Epidermal melanocyte (primary cell): ENCODE data around the gene DDN.
A peak's percentile ranks its signal among the peaks of the same experiment; 100 is the strongest.

Experiments used
- DNase-seq: peaks from one replicate; pipeline ENCODE4 v3.0.0; 2011; ENCODE audit warnings: low spot score; ENCODE audit not compliant: insufficient read length

Gene DDN

DNA sequence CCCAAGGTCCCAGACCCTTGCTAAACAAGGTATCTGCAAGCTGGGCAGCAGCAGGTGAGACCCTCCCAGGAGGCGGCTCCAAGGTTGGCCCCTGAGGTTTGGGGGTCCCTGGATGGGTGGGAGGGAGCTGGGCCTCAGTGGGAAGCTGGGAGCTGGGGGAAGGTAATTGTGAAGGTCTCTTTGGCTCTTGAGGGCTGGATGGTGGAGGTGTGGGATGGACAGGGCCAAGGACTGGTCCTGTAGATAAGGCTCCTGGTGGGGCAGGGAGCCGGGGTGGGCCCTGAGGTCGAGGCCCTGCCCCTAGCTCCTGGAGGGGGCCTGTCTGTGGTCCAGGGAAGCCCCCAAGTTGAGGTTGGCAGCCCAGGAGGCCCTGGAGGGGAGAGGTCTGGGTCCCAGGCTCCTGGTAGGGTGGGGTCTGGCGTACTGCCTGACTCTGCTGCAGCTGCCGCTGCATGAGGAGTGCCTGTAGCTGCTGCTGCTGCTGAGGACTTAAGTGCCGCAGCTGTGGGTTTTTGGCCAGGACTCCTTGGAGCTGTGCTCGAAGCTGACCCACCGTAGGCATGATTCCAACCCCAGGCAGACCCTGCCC is 32.5 kb upstream of the DDN start:
- DNase-seq, result no peak

DNA sequence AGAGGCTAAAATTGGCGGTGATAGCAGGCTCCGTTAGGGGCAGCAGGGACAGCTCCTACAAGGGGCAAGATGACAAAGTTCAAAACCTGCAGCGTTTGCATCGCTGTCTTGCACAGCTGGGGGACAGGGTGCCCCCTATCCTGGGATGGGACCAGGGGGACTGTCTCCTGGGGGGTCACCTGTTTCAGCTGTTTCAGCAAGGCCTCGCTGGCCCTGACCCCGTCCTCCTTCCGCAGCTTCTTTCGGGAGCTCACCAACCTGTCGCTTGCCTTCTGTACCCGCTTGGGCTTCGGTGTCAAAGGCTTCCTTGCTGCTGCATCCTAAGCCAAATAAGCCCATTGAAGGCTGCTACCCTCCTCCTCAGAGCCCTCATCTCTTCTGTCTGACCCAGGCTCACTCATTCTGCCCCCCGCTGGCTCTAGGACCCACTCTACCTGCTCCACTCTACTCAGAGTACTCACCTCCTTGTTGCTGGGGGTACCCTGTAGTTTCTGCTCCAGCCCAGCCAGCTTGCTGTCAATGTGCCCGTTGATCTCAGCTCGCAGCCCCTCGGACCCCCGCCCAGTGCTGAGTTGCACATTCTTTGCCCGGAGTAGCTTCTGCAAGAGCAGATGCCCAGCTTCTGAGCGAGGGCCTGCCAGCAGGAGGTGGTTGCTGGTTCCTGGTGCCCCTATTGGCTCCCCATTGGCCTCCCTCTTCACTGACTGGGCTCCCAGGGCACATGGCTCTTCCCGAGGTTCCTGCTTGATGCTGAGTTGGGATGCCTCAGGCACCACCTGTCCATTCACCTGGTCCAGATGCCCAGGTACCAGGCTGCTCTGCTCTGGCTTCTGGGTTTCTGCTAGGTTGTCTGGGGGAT is 31.8 kb upstream of the DDN start:
- DNase-seq, result no peak

DNA sequence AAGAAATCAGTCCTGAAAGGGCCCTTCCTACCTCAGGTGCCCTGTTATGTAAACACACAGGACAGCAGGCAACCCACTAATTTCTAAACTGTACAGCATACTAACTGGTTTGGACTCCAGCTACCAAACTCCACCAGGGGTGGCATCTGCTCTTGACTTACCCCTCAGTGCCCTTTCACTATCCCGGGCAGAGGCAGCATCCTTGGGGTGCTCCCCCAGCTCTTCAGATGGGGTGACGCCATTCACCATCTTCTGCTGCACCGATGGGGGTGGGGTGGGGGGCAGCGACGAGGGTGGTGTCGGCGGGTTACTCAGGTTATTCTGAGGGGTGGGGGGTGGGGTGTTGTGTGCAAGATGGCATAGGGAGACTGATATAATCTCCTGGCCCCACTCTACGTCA is 30.9 kb upstream of the DDN start:
- no peak for DNase-seq

GRCh38 chr12:49028666-49029275 is 29.6 kb upstream of the DDN start:
- no peak for DNase-seq

DNA sequence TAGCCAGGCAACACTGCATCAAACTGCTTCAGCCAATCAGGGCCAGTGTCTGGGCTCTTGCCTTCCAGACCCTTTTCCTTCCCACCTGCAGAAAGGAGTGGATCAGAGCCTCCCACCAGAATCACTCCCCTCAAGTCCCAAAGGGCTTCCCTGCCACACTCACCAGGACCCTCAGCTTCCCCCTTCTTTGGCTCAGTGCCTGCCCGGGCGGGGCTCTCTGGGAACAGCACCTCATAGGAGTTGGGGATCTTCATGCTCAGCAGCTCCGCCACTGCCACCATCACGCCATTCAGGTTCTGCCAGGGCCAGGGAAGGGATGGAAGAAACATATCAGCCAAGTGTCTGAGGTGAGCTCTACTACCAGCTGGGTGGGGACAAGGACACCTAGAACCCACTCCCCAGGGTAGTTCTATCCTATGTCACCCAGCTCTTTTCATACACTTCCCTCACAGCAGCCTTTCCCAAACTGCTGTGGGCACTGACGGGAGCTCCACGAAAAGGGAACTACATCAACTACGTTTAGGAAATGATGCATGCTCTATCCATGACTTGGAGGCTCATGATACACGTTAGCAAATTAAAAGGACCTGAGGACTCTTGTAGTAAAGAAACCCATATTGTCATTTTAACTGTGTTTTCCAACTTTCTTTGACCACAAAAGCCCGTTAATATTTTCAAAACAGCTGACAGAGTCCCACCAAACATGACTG is 28.8 kb upstream of the DDN start:
- no peak for DNase-seq

DNA sequence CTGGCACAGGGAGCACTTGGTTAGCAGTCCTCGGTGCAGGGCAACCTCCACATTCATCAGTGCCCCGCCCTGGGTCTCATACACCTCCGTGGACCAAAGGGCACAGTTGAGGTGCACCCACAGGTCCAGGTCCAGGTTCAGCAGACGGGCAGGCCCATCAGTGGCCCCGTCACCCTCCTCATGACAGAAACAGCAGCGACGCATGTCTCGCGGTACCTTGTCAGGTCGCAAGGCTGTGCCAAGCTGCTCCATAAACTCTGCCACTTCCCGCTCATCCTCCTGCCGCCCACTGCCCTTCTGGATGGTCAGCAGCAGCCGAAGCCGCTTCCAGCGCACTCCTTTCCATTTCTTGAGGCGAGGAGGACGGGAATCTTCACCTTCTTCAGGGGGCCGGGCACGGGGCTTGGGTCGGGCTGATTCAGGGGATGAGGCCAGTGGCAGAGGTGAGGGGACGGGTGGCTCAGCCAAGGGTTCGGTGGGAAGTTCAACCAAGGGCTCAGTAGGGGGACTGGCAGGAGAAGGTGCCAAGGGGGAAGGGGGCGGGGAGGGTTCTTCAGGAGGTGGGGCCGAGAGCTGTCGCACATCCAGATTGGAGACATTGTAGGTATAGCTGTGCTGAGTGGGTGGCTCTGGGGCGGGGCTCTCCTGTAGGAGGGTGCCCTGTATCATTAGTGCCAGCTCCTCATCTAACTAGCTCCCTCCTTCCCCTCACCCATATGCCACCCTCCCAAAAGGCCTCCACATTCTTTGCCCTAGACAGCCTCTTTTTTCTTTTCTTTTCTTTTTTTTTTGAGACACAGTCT is 27.7 kb upstream of the DDN start:
- DNase-seq, result no peak

DNA sequence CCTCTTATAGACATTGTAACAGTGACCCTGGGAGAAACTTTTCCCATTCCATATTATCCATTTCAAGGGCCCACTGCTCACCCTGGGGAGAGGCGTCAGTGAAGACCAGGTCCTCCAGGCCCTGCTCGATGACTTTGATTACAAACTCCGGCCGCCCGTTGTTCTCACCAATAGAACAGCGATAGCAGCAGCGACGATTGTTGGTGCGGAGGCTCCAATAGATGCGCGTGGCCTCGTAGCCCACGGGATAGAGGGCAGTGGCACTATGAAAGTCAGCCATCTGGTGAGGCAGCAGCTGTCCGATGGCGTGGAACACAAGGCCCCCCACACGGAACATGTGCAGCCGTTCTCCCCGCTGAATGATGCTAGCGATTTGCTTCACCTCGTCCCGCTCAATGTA is 26.9 kb upstream of the DDN start:
- no peak for DNase-seq

DNA sequence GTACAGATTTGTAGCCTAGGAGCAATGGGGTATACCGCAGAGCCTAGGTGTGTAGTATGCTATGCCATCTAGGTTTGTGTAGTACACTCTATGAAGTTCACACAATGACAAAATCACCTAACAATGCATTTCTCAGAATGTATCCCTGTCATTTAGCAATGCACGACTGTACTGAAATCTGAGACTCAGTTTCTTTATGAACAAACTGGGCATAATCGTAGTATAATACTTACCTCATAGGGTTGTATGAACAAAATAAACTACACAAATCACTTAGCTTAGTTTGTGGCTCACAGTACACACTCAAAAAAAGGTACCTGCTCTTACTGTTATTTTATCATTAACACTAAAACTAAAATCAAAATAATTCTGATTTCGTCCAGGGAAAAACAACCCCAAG is 26.3 kb upstream of the DDN start:
- no peak for DNase-seq

DNA sequence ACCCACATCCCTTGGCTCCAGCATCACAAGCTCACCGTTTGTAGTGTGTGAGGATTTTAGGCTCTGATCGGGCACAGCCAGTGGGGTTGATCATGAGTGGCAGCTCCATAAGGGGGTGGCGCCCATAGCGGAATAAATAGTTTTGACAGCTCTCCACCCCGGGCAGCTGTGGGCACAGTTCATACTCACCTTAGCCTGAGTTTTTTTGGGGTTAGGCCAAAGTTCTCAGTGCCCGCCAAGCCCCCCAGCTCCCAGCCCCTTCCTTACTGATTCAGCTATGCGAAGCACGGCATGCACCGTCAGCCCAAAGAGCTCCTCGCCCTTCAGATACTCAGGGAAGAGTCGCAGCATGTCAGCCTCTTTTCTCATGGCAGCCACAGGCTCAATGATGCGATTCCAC is 25.4 kb upstream of the DDN start:
- DNase-seq, result no peak

GRCh38 chr12:49023812-49024211 is 24.6 kb upstream of the DDN start:
- no peak for DNase-seq

- no peak for DNase-seq
Observed at GRCh38 chr12:49022558-49023178, 23.5 kb upstream of the DDN start.

DNA sequence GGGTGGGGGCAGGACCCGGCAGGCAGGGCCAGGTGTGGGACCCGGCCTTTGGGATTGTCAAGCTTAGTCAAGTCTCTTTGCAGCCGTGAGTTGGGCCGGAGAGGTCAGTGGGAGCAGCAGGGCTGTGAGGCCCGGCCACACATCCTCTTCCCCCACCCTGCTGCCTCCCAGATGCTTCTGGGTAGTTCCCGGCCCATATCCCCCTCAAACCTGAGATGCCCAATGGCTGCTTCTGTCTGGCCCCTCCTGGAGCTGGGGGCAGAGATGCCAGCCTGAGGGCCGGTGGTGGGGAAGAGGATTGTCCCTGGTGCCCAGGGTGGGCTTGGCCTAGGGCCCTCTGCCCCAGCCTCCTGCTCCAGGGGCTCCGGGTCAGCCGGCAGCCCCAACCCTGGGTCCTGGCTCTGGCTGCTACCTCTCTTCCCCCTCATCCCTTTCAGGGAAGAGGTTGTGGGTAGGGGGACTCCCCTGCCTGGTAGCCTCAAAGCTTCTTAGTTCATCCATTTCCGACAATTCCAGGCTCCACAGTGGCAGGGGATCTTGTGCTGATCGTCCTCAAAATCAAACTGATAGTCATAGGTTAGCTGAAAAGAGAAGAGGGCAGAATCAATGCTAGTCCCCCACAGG is 22.2 kb upstream of the DDN start:
- DNase-seq, result no peak

DNA sequence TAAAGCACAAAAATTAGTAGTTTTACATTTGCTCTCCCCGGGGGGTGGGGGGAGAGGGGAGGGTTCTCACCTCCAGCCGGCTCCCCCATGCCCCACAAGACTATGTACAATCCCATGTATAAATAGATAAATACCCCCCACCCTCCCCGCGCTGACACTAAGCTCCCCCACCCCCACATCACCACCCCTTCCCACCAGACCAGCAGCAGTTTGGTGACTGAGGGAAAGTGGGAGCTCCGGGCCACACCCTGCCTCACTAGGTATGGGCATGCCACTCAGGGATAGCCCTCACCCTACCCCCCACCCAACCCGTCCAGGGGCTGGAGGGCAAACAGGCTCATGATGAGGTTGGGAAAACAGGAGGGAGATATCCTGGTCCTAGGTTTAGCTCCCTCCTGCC is 21.3 kb upstream of the DDN start:
- DNase-seq, result no peak

GRCh38 chr12:49019443-49020324 is 20.5 kb upstream of the DDN start:
- DNase-seq, result no peak

DNA sequence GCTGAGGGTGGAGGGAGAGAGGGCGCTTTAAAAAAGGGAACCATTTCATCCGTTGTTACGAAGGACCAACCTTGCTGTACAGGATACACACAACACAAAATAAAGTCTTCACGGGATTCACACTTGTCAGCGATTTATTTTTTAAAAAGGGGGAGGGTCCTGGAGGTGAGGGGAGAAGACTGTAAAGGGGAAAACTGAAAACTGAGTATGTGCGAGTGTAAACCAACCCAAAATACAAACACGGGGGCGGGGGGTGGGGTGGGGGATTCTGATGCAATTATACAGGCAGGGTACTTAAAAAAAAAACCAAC is 19.9 kb upstream of the DDN start:
- no peak for DNase-seq

GRCh38 chr12:49018261-49019119 is 19.3 kb upstream of the DDN start, which contains the start of gene PRKAG1:
Gene PRKAG1 (minus strand): TSS chr12:49018776. CDS start chr12:49018740, 36 bp downstream.
- peak; percentile 96 for DNase-seq

GRCh38 chr12:49017891-49018260 is 18.7 kb upstream of the DDN start:
- no peak for DNase-seq

- no peak for DNase-seq
Observed at GRCh38 chr12:49015196-49015595, 16.0 kb upstream of the DDN start.

DNA sequence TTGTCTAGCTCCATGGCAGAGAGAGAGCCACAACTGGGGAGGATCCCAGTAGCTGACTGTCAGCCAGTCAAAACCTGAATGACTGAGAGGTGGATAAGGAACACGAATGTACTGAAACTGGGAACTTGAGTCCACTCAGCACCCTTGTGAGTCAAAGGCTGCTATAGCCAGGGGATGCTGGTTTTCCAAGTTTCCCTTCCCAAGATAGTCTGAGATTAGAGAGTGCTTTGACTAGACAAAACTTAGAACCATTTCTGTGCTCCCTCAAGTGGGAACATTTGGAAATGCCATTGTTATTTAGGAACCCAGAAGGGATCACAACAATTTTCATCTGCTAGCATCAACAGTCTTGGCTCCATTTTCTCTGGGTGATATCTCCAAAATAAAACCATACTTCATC is 15.4 kb upstream of the DDN start:
- DNase-seq, result peak; percentile 14
